Thyroid gland (tissue), 4 donors: ENCODE data around the gene DGKD. TPM values are rescaled to one million over a fixed set of nuclear protein-coding genes. Genes with fewer than 3 reads are reported as not detected.
A peak's percentile ranks its signal among the peaks of the same experiment; 100 is the strongest.

Experiments
- DNase-seq, 2 donors: peaks; one replicate each; pipeline ENCODE4 v3.0.0-alpha.2; 2019
- H3K27ac ChIP-seq, 3 donors: fragments of 200-600 bp; sonication (generic); 1 replicate in 2 of 3; 2 replicates in 1 of 3; pipeline ENCODE4 v1.5.1; 2016 to 2019; ENCODE audit warnings: mild to moderate bottlenecking in 1 of 3, moderate library complexity in 1 of 3
- H3K27me3 ChIP-seq: fragments of 200-600 bp; sonication (generic); one replicate; pipeline ENCODE4 v1.5.1; 2019
- H3K36me3 ChIP-seq, 2 donors: fragments of 200-600 bp; sonication (generic); one replicate each; pipeline ENCODE4 v1.5.1; 2016 to 2019
- H3K4me1 ChIP-seq, 2 donors: fragments of 200-600 bp; sonication (generic); one replicate each; pipeline ENCODE4 v1.5.1; 2017 to 2019
- H3K4me3 ChIP-seq, 3 donors: fragments of 200-600 bp; sonication (generic); replicated peaks in 1 of 3; 1 replicate in 2 of 3; 2 replicates in 1 of 3; pipeline ENCODE4 v1.5.1; 2016; ENCODE audit warnings: mild to moderate bottlenecking in 1 of 3
- H3K9me3 ChIP-seq: fragments of 200-600 bp; sonication (generic); one replicate; pipeline ENCODE4 v1.5.1; 2017
- POLR2A ChIP-seq, 2 donors: fragments of 450-650 bp; IDR thresholded peaks; one replicate each; pipeline ENCODE4 v1.6.1; 2017; ENCODE audit warnings: antibody characterized with exemption in 2 of 2, mild to moderate bottlenecking in 2 of 2, moderate library complexity in 1 of 2
- WGBS, 2 donors: methylation state at CpG; one replicate each; pipeline ENCODE4 v1.1.5; 2017; 5-methylcytosine and 5-hydroxymethylcytosine counted together
- intact Hi-C: fragments of 100-400 bp; cut with DNase I; formaldehyde crosslinking; loops from one replicate; pipeline ENCODE4 v1.15.1; 2023
- total RNA-seq, 4 donors: library from RNA; depleted of rRNA; stranded (reverse); fragments of >200 nt; gene quantifications; one replicate each; pipeline ENCODE4 v1.2.3, GENCODE V29; 2016
- TF ChIP-seq, protein P1 (sequence below), 6 experiments: fragments of 200-600 bp in 3 of 6; fragments of 450-650 bp in 3 of 6; sonication (generic) in 3 of 6; IDR thresholded peaks; one replicate each; pipeline ENCODE4 v1.5.1; 2016 to 2019; ENCODE audit warnings: antibody characterized with exemption in 6 of 6, mild to moderate bottlenecking in 2 of 6, inconsistent platforms in 1 of 6, moderate library complexity in 1 of 6

Gene DGKD
- total RNA-seq, 4 donors from 2014 or later = 22.3 to 71.7 (median 27.3) TPM

- no peaks in the 10 kb centered on the region for H3K27me3 ChIP-seq
- no peak overlapping the region for H3K27ac ChIP-seq
- TF ChIP-seq, protein P1, sequence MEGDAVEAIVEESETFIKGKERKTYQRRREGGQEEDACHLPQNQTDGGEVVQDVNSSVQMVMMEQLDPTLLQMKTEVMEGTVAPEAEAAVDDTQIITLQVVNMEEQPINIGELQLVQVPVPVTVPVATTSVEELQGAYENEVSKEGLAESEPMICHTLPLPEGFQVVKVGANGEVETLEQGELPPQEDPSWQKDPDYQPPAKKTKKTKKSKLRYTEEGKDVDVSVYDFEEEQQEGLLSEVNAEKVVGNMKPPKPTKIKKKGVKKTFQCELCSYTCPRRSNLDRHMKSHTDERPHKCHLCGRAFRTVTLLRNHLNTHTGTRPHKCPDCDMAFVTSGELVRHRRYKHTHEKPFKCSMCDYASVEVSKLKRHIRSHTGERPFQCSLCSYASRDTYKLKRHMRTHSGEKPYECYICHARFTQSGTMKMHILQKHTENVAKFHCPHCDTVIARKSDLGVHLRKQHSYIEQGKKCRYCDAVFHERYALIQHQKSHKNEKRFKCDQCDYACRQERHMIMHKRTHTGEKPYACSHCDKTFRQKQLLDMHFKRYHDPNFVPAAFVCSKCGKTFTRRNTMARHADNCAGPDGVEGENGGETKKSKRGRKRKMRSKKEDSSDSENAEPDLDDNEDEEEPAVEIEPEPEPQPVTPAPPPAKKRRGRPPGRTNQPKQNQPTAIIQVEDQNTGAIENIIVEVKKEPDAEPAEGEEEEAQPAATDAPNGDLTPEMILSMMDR (IDR thresholded peaks at IDR 0.05) = no peak
- no peak for TF ChIP-seq POLR2A (IDR thresholded peaks at IDR 0.05)
- H3K4me3 ChIP-seq = no peak overlapping the region
- peaks cover 3 to 16% of the 10 kb centered on the region in 2 donors for H3K4me1 ChIP-seq
- DNase-seq = no peak
- intact Hi-C loops = no loop called here
- 88 to 89% methylated on average over 3 of the region's 3 CpGs for WGBS, 2 donors
- H3K36me3 ChIP-seq = no peaks in the 10 kb centered on the region
- H3K9me3 ChIP-seq = no peaks in the 10 kb centered on the region
Observed at GRCh38 chr2:233428008-233428407, 73.7 kb downstream of the DGKD start.

- DNase-seq = no peak
- H3K27ac ChIP-seq = no peak overlapping the region
- intact Hi-C loops = no loop called here
- H3K4me1 ChIP-seq = peaks cover 3 to 12% of the 10 kb centered on the region in 2 donors
- TF ChIP-seq, protein P1 (IDR thresholded peaks at IDR 0.05) = no peak
- TF ChIP-seq POLR2A (IDR thresholded peaks at IDR 0.05) = no peak
- H3K4me3 ChIP-seq = no peak overlapping the region
- H3K9me3 ChIP-seq = no peaks in the 10 kb centered on the region
- 94 to 99% methylated on average over 7 of the region's 7 CpGs for WGBS, 2 donors
- H3K27me3 ChIP-seq = no peaks in the 10 kb centered on the region
- H3K36me3 ChIP-seq = no peaks in the 10 kb centered on the region
Observed at GRCh38 chr2:233428438-233428837, 74.1 kb downstream of the DGKD start.

DNA sequence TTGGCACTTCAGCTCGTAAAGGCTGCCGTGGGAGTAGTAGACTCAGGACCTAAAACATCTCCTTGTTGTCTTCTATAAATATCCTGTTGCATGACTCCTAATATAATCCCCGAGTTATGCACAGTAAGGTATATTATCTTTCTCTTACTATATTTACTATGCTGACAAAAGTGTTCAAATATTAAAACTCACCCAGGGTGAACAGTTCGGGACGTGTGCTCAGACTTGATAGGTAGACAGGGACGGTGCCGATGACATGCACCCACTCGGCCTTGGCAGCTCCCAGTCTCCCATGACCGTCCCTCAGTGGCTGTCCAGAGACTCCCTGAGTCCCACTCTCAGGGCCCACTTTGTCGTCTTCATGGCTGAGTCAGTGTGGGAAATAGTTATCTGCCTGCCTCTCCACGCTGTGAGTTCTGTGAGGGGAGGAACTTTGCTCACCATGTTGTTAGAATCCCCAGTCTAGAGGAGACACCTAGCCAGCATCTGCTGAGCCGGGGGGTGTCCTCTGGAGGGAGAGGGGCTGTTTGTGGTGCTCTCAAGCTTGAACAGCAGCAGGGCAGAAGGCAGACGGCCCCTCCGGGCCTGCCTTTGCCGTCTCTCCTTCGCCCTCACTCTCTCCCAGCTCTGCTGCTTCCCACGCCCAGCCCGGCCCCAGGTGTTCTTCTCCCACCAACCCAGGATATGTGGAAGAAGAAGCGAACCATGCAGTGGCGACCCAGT is 75.0 kb downstream of the DGKD start:
- intact Hi-C loops = no loop called here
- Histone ChIP-seq H3K9me3 (no peaks in the 10 kb centered on the region), H3K27me3 (no peaks in the 10 kb centered on the region), H3K4me1 (peaks cover 3 to 5% of the 10 kb centered on the region in 2 donors), H3K36me3 (no peaks in the 10 kb centered on the region), H3K27ac (no peak overlapping the region), H3K4me3 (no peak overlapping the region)
- peak in 1 of 2 donors; percentile 2 for DNase-seq
- no peak for TF ChIP-seq POLR2A (IDR thresholded peaks at IDR 0.05)
- TF ChIP-seq, protein P1 (IDR thresholded peaks at IDR 0.05) = no peak
- 91 to 92% methylated on average over 18 to 20 of the region's 20 CpGs for WGBS, 2 donors

DNA sequence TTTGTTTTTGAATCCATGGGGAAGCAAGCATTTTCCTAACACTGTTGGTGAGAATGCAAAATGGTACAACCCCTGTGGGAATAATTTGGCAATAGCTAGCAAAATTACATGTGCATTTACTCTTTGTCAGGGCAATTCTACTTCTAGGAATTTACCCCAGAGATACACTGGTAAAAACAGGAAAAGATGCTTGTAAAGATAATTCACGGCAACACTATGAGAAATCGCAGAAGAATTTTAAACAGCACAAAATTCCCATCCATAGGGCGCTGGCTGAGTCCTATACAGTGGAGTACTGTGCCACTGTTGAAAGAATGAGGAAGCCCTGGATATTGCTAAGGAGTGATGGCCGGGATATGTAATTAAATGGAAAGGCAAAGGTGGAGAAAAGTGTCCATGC is 75.8 kb downstream of the DGKD start:
- Histone ChIP-seq H3K27ac (no peak overlapping the region), H3K4me1 (peaks cover 8% of the 10 kb centered on the region in 2 donors), H3K36me3 (no peaks in the 10 kb centered on the region), H3K4me3 (no peak overlapping the region), H3K9me3 (no peaks in the 10 kb centered on the region), H3K27me3 (no peaks in the 10 kb centered on the region)
- intact Hi-C loops = no loop called here
- no peak for DNase-seq
- WGBS, 2 donors = 78 to 84% methylated on average over 4 of the region's 4 CpGs
- TF ChIP-seq, protein P1 (IDR thresholded peaks at IDR 0.05) = no peak
- no peak for TF ChIP-seq POLR2A (IDR thresholded peaks at IDR 0.05)

GRCh38 chr2:233430651-233431050 is 76.4 kb downstream of the DGKD start:
- H3K4me1 ChIP-seq = peaks cover 10 to 14% of the 10 kb centered on the region in 2 donors
- intact Hi-C loops = no loop called here
- WGBS, 2 donors = 97% methylated on average over 1 of the region's 1 CpG

More at GRCh38 chr2:233430651-233431050, 76.4 kb downstream of the DGKD start:
- Histone ChIP-seq H3K9me3 (no peaks in the 10 kb centered on the region), H3K4me3 (no peak overlapping the region), H3K27ac (no peak overlapping the region), H3K36me3 (peaks cover 0 to under 1% of the 10 kb centered on the region in 2 donors), H3K27me3 (no peaks in the 10 kb centered on the region)
- TF ChIP-seq, protein P1 (IDR thresholded peaks at IDR 0.05) = no peak
- TF ChIP-seq POLR2A (IDR thresholded peaks at IDR 0.05) = no peak
- no peak for DNase-seq
